Gastrocnemius medialis (tissue), 4 donors: ENCODE measurements around the gene HOXA9.

Source experiments
- POLR2A ChIP-seq, 2 donors: fragments of 450-650 bp; IDR thresholded peaks; one replicate each; pipeline ENCODE4 v1.6.1; 2017; ENCODE audit warnings: antibody characterized with exemption in 2 of 2, mild to moderate bottlenecking in 2 of 2, moderate library complexity in 2 of 2
- TF ChIP-seq, protein P1 (sequence below), 5 experiments: fragments of 450-650 bp in 3 of 5; fragments of 200-600 bp in 2 of 5; sonication (generic) in 2 of 5; IDR thresholded peaks in 4 of 5; conservative IDR thresholded peaks in 1 of 5; 1 replicate in 4 of 5; 2 replicates in 1 of 5; pipeline ENCODE4 v1.5.1; 2016 to 2019; ENCODE audit warnings: antibody characterized with exemption in 5 of 5, mild to moderate bottlenecking in 3 of 5, moderate library complexity in 3 of 5

DNA sequence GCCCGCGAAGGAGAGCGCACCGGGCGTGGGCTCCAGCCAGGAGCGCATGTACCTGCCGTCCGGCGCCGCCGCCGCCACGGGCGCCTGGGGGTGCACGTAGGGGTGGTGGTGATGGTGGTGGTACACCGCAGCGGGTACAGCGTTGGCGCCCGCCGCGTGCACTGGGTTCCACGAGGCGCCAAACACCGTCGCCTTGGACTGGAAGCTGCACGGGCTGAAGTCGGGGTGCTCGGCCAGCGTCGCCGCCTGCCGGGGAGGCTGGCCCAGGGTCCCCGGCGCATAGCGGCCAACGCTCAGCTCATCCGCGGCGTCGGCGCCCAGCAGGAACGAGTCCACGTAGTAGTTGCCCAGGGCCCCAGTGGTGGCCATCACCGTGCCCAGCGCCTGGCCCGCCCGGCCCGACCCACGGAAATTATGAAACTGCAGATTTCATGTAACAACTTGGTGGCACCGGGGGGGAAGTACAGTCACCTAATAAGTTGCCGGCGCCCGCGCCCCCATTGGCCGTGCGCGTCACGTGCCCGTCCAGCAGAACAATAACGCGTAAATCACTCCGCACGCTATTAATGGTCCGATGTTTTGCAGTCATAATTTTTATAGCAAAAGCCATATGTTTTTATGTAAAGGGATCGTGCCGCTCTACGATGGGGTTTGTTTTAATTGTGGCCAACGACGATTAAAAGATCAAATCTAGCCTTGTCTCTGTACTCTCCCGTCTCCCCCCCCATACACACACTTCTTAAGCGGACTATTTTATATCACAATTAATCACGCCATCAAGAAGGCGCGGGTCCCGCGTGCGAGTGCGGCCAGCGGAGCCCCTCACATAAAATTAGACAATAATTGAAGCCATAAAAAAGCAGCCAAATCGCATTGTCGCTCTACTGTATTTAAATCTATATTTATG is at the start of gene HOXA9:
- TF ChIP-seq, protein P1, sequence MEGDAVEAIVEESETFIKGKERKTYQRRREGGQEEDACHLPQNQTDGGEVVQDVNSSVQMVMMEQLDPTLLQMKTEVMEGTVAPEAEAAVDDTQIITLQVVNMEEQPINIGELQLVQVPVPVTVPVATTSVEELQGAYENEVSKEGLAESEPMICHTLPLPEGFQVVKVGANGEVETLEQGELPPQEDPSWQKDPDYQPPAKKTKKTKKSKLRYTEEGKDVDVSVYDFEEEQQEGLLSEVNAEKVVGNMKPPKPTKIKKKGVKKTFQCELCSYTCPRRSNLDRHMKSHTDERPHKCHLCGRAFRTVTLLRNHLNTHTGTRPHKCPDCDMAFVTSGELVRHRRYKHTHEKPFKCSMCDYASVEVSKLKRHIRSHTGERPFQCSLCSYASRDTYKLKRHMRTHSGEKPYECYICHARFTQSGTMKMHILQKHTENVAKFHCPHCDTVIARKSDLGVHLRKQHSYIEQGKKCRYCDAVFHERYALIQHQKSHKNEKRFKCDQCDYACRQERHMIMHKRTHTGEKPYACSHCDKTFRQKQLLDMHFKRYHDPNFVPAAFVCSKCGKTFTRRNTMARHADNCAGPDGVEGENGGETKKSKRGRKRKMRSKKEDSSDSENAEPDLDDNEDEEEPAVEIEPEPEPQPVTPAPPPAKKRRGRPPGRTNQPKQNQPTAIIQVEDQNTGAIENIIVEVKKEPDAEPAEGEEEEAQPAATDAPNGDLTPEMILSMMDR (IDR thresholded peaks at IDR 0.05 in 4 of 5, conservative IDR thresholded peaks at IDR 0.05 in 1 of 5): peak in 4 of 5 experiments; percentile 10 to 36 (median 26)
- TF ChIP-seq POLR2A (IDR thresholded peaks at IDR 0.05): peak; percentile 81 to 86
